Ovary (tissue), 9 donors: ENCODE measurements around the gene PRKCE. TPM values are rescaled to one million over a fixed set of nuclear protein-coding genes. Genes with fewer than 3 reads are reported as not detected.
"Not testable (repeated sequence)": the region's sequence is repeated elsewhere in the genome, so short reads cannot be mapped to it uniquely, and the experiment has no call there.

Source experiments
- DNase-seq, 5 donors: peaks; one replicate each; pipeline ENCODE4 v3.0.0-alpha.2; 2019 to 2020
- H3K27ac ChIP-seq, 2 donors: fragments of 200-600 bp; one replicate each; pipeline versions ENCODE4 v1.5.1 to v1.8.0; 2019 to 2022
- H3K27me3 ChIP-seq: fragments of 200-600 bp; one replicate; pipeline ENCODE4 v1.8.0; 2022
- H3K36me3 ChIP-seq: fragments of 200-600 bp; sonication (generic); one replicate; pipeline ENCODE4 v1.5.1; 2019
- H3K4me1 ChIP-seq: one replicate; pipeline ENCODE4 v1.8.1; 2013; ENCODE audit warnings: mild to moderate bottlenecking, moderate library complexity; ENCODE audit not compliant: insufficient read depth
- H3K4me3 ChIP-seq: fragments of 200-600 bp; sonication (generic); one replicate; pipeline ENCODE4 v1.5.1; 2017
- H3K9me3 ChIP-seq, 2 donors: fragments of 200-600 bp in 1 of 2; sonication (generic) in 1 of 2; one replicate each; pipeline versions ENCODE4 v1.5.1 to v1.8.1; 2013 to 2019; ENCODE audit warnings: mild to moderate bottlenecking in 1 of 2, moderate library complexity in 1 of 2
- CTCF ChIP-seq, 3 donors: fragments of 450-650 bp in 2 of 3; fragments of 200-600 bp in 1 of 3; IDR thresholded peaks; one replicate each; pipeline versions ENCODE4 v1.5.1 to v1.8.0; 2016 to 2022; ENCODE audit warnings: antibody characterized with exemption in 3 of 3, mild to moderate bottlenecking in 1 of 3
- EP300 ChIP-seq: sonication (generic); formaldehyde crosslinking; IDR thresholded peaks from one replicate; pipeline ENCODE4 v1.6.1; 2017; ENCODE audit warnings: antibody characterized with exemption
- POLR2A ChIP-seq: fragments of 450-650 bp; IDR thresholded peaks from one replicate; pipeline ENCODE4 v1.6.1; 2017; ENCODE audit warnings: antibody characterized with exemption, mild to moderate bottlenecking, moderate library complexity
- WGBS, 3 donors: extraction: QIAGEN DNeasy Blood & Tissue Kit in 1 of 3; methylation state at CpG; one replicate each; pipeline versions ENCODE4 v1.1.5 to v1.1.7; 2013 to 2017; 5-methylcytosine and 5-hydroxymethylcytosine counted together
- intact Hi-C, 4 donors: fragments of 100-400 bp; cut with DNase I; formaldehyde crosslinking; loops; one replicate each; pipeline versions ENCODE4 v1.11.0 to v1.15.1; 2022 to 2023
- polyA plus RNA-seq, 2 donors: library from polyadenylated mRNA; stranded (reverse); fragments of 200-250 nt in 1 of 2; fragments of 350-450 nt in 1 of 2; fragmentation: Illumina TruSeq in 1 of 2; extraction: RNeasy Lipid Tissue Mini Kit (QIAGEN cat#74804) in 1 of 2; gene quantifications; one replicate each; pipeline ENCODE4 v1.2.3, GENCODE V29; 2013 to 2014
- total RNA-seq, 7 donors: library from RNA; depleted of rRNA in 2 of 7; stranded (reverse); fragments of >200 nt in 2 of 7; fragmentation: NEBNext Ultra II Directional in 3 of 7; extraction: Animal tissue kit (Norgen Biotek cat#: 25700) in 3 of 7; gene quantifications; one replicate each; pipeline versions ENCODE4 v1.1.0 to v1.2.4, GENCODE V29; 2016 to 2023
- donor health status: DM: no; HTN: no; CAD: no; lungs with moderate emphysema.
- donor health status: DM: no; HTN: no; CAD: no.
- donor health status: Bipolar disorder and iron deficiency.
- donor health status: DM: yes; HTN: yes; CAD: no.
- donor health status: DM: no; HTN: no; CAD: no.
- donor health status: DM: yes; HTN: yes; CAD: no.

PRKCE gene
- total and polyA plus RNA-seq, 9 donors: 3.1 to 22.8 (median 12.8) TPM

- no peaks in the 10 kb centered on the region for H3K36me3 ChIP-seq
- intact Hi-C loops: no loop called here
- no peaks in the 10 kb centered on the region for H3K9me3 ChIP-seq
- TF ChIP-seq CTCF (IDR thresholded peaks at IDR 0.05) (no peak), POLR2A (no peak), EP300 (no peak)
- 92 to 95% (median 92%) methylated on average over 3 of the region's 3 CpGs for WGBS, 3 donors
- no peaks in the 10 kb centered on the region for H3K27me3 ChIP-seq
- H3K4me1 ChIP-seq: peaks cover 3% of the 10 kb centered on the region
- no peak overlapping the region for H3K4me3 ChIP-seq
- DNase-seq: no peak
- no peak overlapping the region for H3K27ac ChIP-seq
Observed at GRCh38 chr2:45714679-45715078, 63.2 kb downstream of the PRKCE start.

DNA sequence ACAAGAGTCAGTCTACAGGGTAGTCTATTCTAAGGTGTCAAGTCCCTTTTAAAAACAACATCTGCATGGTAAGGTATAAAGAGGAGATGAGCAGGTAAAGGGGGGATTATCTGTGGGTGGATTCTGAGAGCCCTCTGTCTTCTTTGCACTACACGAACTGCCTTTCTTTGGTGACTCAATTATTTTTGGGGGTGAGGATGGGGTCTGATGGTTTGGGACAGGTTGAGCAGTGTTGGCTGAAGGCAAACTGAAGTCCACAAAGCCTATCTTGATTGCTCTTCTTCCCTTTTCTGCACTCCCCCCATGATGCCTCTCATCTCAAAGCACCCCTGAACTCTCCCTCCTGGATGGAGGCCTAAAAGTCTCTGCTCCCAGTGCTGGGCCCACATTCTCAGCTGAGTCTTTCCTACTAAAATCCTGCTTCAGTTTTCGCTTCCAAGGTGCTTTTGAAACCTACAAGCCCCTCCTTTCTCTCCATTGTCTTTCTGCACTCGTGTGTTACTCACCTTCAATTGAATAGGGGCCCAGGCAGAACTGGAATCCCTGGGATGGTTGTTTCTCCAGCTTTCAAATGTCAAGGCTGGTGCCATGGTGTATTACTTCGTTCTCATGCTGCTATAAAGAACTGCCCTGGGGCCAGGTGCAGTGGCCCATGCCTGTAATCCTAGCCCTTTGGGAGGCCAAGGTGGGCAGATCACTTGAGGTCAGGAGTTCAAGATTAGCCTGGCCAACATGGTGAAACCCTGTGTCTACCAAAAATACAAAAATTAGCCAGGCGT is 64.3 kb downstream of the PRKCE start:
- no peak for DNase-seq
- Histone ChIP-seq H3K36me3 (no peaks in the 10 kb centered on the region), H3K27me3 (no peaks in the 10 kb centered on the region), H3K9me3 (no peaks in the 10 kb centered on the region), H3K4me1 (peaks cover 3% of the 10 kb centered on the region), H3K27ac (no peak overlapping the region), H3K4me3 (no peak overlapping the region)
- WGBS, 3 donors: 92 to 98% (median 96%) methylated on average over 5 of the region's 5 CpGs
- intact Hi-C loops: no loop called here
- TF ChIP-seq EP300 (no peak), POLR2A (no peak), CTCF (IDR thresholded peaks at IDR 0.05) (no peak)

DNA sequence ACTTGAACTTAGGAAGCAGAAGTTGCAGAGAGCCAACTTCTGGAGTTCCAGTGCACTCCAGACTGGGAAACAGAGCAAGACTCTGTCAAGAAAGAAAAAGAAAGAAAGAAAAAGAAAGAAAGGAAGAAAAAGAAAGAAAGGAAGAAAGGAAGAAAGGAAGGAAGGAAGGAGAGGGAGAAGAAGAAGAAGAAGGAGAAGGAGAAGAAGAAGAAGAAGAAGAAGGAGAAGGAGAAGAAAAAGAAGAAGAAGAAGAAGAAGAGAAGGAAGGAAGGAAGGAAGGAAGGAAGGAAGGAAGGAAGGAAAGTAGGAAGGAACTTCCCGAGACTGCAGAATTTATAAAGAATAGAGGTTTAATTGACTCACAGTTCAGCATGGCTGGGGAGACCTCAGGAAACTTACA is 65.0 kb downstream of the PRKCE start:
- H3K9me3 ChIP-seq, H3K36me3 ChIP-seq, H3K27me3 ChIP-seq, intact Hi-C loops, H3K4me1 ChIP-seq, DNase-seq, H3K27ac ChIP-seq, H3K4me3 ChIP-seq: not testable (repeated sequence)
- 88 to 100% (median 97%) methylated on average over 1 of the region's 1 CpG for WGBS, 3 donors

- intact Hi-C loops: no loop called here
- Histone ChIP-seq H3K36me3 (no peaks in the 10 kb centered on the region), H3K4me1 (peaks cover 5% of the 10 kb centered on the region), H3K4me3 (no peak overlapping the region), H3K27me3 (no peaks in the 10 kb centered on the region), H3K9me3 (no peaks in the 10 kb centered on the region), H3K27ac (no peak overlapping the region)
- TF ChIP-seq POLR2A (no peak), CTCF (IDR thresholded peaks at IDR 0.05) (no peak), EP300 (no peak)
- no peak for DNase-seq
Observed at GRCh38 chr2:45716915-45717314, 65.4 kb downstream of the PRKCE start.

GRCh38 chr2:45720210-45720609 is 68.7 kb downstream of the PRKCE start:
- Histone ChIP-seq H3K4me1 (peaks cover 4% of the 10 kb centered on the region), H3K27me3 (no peaks in the 10 kb centered on the region), H3K27ac (no peak overlapping the region), H3K4me3 (no peak overlapping the region), H3K36me3 (no peaks in the 10 kb centered on the region), H3K9me3 (no peaks in the 10 kb centered on the region)
- no peak for DNase-seq
- WGBS, 3 donors: 94 to 96% (median 94%) methylated on average over 6 of the region's 6 CpGs
- intact Hi-C loops: no loop called here
- TF ChIP-seq CTCF (IDR thresholded peaks at IDR 0.05) (no peak), POLR2A (no peak), EP300 (no peak)
